Activated CD8-positive, alpha-beta memory T cell treated with anti-CD3 and anti-CD28 coated beads for 4 hours (primary cell): Measurements from ENCODE around the gene WDR90.

ENCODE experiments used
- DNase-seq, 2 donors: peaks; one replicate each; pipeline ENCODE4 v3.0.0-alpha.2; 2020; ENCODE audit warnings: low read depth in 2 of 2

The WDR90 gene

DNA sequence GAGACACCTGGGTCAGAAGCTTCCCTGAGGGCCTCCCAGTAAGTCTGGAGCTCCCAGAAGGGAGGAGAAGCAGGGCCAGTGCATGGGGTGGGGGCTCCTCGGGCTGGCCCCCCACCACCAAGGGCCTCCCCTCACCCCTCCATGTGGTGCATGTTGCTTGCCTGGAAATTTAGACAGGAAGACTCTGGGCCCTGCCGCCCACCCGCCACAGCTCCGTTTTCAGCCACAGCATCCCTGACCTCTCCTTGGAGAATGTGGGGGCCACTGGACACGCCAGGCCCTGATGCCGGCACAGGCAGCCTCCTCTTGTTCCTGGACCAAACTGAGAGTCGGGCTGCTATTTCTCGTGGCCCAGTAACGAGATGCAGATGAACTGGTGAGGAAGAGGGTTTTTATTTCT lies 10.3 kb upstream of the WDR90 start:
- DNase-seq, result no peak

DNA sequence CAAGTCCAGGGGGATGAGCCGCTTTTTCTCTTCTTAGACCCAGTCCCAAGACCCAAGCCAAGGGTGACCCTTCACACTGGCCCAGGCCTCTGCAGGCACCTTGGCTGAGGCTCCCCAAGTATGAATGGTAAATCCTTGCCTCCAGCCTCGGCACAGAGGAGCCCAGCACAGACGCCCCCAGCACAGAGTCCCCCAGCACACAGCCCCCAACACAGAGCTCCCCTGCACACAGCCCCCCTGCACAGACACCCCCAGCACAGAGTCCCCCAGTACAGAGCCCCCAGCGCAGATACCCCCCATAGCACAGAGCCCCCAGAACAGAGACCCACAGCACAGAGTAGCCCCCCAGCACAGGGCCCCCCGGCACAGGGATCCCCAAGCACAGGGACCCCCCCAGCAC lies 8.6 kb upstream of the WDR90 start:
- DNase-seq, result no peak

DNA sequence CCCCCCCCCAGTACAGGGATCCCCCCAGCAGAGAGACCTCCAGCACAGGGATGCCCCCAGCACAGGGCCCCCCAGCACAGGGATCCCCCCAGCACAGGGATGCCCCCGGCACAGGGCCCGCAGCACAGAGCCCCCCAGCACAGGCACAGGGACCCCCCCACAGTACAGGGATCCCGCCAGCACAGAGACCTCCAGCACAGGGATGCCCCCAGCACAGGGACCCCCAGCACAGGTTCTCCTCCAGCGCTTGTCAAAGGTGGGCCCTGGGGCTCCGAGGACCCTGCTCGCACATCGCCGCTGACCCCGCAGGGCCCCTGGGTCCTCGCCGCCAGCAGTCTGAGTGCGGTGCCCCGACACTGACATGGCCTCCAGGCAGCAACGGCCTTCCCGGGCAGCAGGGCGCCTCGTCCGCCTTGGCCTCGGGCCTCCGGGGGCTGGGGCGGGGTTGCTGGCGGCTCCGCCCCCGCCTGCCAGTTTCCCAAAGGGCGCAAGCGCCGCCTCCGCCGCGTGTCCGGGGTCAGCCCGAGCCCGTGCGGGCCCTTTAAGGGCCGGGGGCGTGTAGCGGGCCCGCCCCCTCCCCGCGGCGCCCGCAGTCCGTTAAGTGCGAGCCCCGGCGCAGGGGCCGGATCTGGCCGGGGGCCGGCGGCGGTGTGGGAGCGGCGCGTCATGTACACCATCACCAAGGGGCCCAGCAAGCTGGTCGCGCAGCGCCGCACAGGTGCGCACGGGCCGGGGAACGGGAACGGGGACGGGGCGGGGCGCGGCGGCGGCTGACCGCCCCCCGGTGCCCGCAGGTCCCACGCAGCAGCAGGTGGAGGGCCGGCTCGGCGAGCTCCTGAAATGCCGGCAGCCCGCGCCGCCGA lies 7.6 kb upstream of the WDR90 start, which contains the start of gene MCRIP2:
Gene MCRIP2 (plus strand): TSS at position 503 of the 863 bp plus-strand sequence. CDS start 164 bp downstream, at position 667.
- DNase-seq, result peak in 1 of 2 donors; percentile 44

DNA sequence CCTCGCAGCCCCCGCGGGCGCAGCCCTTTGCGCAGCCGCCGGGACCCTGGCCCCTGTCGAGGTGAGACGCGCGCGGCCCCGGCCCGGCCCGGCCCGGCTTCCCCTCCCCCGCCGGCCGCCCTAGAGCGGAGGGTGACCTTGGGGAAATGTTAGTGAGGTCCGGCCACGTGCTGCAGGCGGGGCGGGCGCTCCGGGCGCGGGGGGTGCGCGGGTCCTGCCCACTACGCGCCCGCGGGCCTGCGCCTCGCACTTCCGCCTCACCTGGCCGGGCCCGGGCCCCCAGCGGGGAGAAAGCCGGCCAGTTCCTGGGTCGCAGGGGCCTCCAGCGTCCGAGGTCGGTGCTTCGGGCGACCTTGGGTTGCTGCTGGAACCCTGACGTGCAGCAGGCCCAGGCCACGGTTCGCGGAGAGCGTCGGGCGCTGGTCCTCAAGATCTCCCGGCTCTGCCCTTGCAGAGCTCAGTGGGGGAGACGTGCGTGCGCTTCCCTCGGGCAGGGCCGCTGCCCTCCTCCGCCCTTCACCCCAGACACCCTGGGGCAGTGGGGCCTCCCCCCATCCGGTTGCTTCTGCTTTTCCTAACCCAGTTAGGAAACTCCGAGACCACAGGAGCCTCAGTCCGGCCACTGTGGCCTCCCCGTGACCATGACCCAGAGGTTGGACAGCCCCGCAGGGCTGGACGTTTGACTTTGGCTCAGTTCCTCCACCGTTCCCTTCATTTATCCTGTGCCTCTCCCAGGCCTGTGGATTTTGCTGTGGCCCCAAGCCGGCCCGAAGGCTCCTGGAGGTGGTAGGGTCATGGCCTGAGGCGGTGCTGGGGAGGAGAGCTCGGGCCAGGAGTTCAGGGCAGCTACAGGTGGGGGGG lies 6.7 kb upstream of the WDR90 start:
- DNase-seq, result no peak

DNA sequence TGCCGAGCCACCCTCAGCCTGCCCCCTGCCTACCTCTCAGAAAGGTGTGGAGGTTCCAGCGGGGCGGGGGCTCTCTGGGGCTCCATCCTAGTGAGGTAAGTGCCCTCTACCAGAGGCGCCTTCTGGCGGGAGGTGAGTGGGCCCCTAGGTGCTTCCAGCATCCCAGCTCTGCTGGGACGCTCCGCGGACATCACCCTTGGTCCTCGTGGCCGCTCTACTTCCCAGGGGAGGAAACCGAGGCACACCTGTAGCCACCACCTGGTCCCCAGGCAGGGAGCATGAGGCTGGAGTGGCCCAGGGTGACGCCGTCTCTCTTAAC lies 6.2 kb upstream of the WDR90 start:
- no peak for DNase-seq

DNA sequence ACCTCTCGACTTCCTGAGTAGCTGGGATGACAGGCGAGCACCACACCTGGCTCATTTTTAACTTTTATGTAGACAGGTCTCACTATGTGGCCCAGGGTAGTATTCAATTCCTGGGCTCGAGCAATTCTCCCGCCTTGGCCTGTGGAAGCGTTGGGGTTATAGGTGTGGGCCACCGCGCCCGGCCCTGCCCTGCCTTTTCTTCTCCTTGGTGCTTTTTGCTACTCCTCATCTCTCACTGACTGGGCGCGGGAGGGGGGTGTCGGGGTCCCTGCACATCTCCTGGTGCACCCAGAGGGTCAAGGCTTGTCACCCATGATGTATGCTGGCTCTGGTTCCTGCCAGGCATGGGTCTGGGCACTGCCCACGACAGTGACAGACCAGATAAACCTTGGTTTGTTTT lies 4.6 kb upstream of the WDR90 start:
- DNase-seq, result no peak

DNA sequence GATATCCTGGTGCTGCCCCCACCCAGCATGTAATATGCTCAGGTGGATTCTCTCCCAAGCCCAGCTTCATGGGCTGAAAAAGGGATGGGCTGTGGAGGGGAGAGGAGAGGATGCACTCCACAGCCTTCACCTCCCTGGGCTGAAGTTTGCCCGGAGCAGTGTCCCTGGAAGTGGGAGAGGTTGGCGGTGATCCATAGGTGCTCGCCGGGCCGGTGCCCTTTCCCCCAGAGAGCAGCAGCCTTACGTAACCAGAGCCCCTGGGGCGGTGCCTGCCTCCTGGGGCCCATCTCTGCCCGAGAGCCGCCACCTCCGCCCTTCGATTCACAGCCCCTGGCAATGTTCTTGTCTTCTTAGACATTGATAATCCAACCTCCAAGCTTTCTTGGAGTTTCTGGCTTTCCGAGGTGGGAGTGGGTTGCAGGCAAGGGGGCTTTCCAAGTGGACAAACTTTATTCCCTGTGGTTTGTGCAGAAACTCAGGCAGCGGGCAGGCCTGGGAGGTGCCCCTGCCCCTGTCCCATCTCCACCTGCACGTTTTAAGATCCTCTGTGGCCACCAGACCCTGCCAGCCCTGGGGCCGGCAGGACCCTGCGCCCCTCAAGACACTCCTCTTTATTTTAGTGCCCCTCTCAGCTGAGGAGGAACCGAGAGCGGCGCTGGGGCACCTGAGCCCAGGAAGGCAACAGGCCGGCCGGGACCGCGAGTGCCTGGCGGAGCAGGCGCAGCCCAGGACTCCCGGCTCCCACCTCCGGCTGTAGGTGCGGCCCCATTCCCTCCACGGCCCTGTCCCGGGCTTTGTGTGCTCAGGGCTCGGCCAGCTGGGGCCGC lies 3.1 kb upstream of the WDR90 start:
- DNase-seq, result no peak

DNA sequence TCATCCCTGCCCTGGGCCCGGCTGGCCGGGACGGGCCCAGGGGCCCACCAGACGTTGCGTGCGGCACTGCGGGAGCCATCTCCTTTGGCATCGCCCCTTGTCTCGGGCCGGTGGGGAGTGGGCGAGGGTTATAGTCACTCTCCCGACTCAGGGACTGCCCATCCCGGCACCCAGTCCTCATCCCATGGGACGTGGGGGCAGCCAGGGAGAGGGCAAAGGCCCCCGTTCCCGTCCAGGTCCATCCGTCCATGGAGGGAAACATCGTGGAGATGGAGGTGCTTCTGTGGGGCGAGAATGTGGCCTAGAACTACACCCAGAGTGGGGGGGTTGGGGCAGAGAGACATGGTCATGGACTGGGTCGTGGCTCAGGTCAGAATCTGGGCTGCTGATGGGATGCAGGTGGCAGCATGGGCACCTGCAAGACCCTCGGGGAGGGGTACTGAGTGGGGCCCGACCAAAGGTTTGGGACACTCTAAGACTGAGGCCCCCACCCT lies 2.4 kb upstream of the WDR90 start:
- no peak for DNase-seq

DNA sequence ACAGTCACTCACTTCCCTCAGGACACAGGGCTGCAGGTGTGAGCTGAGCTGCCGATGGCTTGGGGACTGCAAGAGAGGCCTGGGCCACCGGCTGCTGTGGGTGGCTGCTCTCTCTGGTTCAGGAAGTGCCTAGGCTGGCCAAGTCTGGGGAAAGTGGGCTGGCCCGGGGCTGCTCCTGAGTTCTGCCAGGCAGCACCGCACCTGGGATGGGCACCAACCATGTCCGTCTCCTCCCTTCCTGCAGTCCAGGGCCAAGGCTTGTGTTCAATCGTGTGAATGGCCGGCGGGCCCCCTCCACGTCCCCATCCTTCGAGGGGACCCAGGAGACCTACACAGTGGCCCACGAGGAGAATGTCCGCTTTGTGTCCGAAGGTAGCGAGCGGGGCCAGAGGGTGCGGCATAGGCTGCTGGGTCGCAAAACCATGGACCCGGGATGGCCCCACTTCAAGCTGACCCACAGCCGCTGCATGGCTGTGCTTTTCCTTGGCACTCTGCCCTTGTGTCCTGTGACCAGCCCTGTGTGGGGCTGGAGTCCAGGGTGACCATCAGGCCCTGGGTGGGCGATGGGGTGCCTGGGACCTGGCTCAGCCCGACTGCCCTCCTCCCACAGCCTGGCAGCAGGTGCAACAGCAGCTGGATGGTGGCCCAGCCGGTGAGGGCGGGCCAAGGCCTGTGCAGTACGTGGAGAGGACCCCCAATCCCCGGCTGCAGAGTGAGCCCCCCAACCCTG lies 1.8 kb upstream of the WDR90 start:
- no peak for DNase-seq

DNA sequence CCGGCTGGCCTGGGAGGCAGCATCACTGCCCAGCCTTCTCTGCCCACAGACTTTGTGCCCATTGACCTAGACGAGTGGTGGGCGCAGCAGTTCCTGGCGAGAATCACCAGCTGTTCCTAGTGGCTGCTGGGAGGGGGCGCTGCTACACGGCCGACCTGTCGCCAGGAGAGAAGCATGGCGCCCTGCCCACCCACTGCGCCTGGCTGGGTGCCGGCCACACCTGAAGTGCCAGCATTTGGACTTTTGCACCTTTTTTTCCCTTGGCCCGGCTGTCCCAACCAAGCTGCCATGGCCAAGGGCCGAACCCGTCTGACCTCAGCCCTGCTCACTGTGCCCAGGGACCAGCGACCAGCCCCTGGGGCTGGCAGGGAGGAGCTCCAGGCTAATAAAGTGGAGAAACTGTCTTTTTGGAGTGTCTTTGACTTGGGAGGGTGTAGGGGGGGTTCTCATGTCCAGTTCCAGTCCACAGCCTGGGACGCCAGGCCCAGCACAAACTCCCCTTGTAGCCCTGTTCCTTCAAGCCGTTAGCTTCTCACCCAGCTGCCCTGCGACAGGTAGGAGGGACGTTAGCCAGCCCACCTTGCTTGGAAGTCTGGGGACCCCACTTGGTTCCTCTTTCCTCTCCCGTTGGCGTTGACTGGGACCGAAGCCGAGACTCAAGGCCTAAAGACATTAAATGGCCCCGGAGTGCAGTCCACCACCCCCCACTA lies 939 bp upstream of the WDR90 start:
- no peak for DNase-seq

DNA sequence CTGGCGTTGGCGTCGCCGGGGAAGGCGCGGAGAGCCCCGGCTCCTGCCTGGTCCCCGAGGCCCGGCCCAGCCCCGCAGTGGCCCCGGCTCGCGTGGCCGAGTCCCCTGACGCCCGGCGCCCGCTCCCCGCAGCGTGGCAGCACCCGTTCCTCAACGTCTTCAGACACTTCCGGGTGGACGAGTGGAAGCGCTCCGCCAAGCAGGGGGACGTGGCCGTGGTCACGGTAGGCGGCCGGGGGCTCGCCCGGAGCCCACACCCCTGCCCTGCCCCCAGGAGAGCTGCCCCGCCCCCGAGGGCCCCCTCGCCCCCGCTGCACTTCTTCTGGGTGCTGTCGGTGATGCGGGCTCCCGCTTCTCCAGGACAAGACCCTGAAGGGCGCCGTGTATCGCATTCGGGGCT lies 466 bp downstream of the WDR90 start:
- DNase-seq, result no peak

DNA sequence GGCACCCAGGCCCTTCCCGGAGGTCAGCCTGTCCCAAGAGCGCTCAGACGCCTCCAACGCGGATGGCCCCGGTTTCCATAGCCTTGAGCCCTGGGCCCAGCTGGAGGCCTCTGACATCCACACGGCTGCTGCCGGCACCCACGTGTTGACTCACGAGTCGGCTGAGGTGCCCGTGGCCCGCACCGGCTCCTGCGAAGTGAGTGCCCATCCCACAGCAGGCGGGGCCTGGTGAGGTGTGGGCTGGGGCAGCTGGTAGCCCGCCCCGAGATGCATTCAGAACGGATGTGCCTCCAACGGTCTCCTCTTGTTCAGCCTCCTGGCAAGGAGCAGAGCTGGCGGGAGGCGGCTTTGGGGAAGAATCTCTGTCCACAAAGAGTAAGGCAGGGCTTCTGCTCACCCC lies 2.7 kb downstream of the WDR90 start:
- DNase-seq, result no peak

DNA sequence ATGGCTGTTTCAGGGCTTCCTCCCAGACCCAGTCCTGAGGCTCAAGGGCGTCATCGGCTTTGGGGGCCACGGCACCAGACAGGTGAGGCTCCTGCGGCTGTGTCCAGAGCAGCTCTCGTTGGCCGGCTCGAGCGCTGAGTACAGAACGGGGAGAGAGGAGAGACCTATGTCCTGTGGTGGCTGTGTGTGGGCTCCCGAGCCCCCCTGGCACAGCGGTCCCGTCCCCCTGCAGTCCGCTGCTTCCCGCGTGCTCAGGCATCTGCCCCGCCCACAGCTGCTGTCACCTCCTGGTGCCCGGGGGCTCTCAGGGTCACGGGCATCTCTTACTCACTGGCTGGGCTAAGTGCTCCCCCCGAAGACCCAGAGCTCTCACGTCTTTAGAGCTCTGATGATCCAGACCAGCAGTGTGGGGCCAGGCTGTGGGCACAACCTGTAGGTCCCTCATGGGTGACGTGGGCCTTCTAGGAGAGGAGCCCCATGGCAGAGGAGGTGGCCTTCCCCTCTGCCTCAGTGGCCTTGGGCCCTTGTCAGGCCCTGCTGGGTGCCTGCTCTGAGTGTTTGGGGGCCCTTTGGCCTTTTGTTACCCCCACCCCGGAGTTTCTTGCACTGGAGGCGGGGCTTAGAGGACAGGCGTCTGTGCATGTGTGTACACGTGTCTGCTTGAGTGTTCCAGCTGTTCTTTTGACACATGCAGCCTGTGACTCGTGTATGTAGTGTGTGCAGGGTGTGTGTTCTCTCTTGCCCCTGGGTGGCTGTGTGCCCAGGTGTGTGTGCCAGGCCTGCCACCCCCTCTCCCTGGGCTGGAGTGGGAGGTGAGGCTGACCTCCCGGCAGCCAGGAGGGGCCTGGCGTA lies 3.5 kb downstream of the WDR90 start:
- DNase-seq, result no peak

DNA sequence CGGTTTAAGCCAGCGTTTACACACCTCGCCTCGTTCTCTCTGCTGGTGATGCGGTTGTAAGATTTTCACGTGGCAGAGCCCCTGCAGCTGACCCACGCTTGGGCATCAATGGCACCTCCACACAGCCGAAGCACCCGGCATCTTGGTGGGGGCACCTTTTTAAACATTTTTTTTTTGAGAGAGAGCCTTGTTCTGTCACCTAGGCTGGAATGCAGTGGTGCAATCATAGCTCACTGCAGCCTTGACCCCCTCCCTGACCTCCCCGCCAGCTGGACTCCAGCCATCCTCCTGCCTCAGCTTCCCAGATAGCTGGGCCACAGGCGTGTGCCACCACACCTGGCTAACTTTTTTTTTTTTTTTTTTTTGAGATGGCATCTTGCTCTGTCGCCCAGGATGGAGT lies 4.9 kb downstream of the WDR90 start:
- DNase-seq, result no peak

DNA sequence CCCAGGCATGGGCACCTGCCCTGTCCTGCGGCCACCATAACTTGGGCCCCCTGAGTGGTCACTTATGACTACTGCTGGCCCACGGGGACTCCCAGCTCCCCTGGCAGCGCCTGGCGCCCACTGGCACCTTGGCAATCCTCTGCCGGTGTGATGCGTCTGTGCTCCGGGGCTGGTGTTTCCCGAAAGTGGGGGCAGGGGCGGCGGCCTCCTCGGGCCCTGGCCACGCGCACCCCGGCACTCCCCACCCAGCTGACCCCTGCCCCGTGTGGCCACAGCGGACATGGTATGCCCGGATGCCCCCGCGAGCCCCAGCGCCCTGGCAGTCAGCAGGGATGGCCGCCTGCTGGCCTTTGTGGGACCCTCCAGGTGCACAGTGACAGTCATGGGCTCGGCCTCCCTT lies 8.3 kb downstream of the WDR90 start:
- DNase-seq, result no peak

DNA sequence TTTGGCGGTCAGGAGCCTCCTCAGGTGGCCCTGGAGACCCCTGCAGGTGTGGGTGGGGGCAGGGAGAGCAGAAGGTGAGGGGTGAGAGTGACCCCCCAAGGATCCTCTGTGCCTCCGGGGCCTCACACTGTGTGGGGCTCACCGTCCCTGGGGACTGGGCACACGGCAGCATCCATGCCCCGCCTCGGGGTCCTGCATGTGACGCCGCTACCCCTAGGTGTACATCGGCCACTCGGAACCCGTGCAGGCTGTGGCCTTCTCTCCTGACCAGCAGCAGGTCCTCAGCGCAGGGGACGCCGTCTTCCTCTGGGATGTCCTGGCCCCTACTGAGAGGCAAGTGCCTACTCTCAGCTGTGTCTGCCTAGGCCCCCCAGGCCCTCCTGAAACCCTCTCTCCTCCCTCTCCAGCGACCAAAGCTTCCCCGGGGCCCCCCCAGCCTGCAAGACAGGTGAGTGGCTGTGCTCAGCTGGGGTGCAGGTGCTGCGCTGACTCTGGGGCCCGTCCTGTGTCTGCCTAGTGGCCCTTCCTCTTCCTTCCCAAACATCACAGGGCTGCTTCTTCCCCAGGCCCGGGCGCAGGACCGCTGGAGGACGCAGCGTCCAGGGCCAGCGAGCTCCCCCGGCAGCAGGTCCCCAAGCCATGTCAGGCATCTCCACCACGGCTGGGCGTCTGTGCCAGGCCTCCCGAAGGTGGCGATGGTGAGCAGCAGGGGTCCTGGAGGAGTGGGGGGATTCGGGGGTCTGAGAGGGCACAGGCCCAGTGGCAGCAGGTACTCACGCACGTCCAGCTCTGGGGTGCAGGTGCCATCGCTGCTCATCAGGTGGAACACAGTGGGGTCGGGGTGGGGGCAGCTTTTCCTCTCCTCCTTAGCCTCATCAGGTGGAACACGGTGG lies 9.8 kb downstream of the WDR90 start:
- no peak for DNase-seq

DNA sequence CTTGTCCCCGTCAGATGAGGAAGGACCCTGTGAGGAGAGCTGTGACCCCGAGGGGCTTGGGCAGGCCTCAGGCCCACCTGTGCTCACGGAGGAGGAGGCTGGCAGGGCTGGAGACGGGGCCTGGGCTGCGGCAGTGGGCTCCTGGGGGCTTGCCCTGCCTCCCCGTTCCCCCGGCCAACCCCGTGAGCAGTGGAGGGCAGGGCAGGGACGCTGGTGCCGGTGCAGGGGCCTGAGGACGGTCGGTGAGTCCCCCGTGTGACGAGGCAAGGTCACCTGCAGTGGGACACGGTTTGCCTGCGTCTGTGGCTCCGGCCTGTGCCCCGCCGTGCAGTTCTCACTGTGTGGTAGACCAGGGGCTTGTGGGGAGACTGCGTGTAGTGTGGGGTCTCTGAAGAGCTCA lies 10.5 kb downstream of the WDR90 start:
- no peak for DNase-seq

DNA sequence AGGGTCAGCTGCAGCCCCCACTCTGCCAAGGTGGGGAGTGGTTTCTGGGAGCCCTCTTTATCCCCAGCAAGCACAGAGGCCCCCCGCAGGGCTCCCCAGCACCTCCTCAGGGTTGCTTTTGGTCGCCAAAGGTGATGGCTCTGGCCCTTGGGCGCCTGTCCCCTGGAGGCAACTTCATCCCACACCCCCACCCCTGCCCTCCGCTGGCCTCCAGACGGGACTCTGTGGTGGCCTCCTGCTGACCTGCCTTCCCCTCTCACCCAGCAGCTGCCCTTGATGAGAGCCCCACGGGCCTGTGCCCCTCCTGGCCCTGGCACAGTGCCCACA lies 10.9 kb downstream of the WDR90 start:
- DNase-seq, result no peak
